IPS DF 4.7 (cell line): ENCODE measurements around the gene ENTR1.

Experiments used
- DNase-seq: peaks from one replicate; pipeline ENCODE4 v3.0.0-alpha.2; 2013; ENCODE audit warnings: low spot score; ENCODE audit errors: extremely low read depth

The ENTR1 gene

GRCh38 chr9:136397643-136398042, 12.8 kb downstream of the ENTR1 start:
- no peak for DNase-seq

- no peak for DNase-seq
Measured at GRCh38 chr9:136396219-136396515, 14.2 kb downstream of the ENTR1 start.

GRCh38 chr9:136395345-136396218, 14.8 kb downstream of the ENTR1 start:
- no peak for DNase-seq

- no peak for DNase-seq
Measured at GRCh38 chr9:136395020-136395340, 15.4 kb downstream of the ENTR1 start.

DNA sequence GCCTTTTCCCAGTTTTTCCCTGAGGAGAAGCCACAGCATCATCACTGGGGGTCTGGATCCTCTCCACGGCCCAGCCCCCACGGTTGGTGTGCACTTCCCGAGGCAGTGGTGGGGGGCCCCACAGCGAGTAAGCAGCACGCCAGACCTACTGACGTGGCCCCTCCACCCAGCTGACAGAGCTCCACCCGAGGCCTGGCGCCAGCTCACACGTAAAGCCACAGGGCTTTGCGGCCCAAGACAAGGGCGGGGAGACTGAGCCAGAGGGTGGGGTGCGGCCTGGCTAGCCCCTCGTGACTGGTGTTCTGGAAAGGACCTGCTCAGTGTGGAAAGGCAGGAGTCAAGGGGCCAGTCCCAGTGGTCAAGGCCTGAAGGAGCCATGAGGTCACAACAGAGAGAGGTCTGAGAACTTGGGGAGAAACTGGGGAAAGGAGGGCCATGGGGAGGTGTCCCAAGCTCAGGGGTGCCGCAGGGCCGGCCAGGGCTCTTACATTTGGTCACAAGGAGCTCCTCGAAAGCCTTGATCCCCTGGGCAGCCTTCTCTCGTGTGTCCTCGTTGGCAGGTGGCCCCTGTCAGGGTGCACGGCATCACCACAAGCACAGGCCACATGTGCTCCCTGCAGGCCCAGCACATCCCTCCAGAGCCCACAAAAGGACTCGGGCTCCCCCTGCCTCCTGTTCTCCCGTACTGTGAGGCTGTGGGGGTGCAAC, 15.9 kb downstream of the ENTR1 start:
- no peak for DNase-seq

GRCh38 chr9:136393531-136393930, 16.9 kb downstream of the ENTR1 start:
- no peak for DNase-seq

DNA sequence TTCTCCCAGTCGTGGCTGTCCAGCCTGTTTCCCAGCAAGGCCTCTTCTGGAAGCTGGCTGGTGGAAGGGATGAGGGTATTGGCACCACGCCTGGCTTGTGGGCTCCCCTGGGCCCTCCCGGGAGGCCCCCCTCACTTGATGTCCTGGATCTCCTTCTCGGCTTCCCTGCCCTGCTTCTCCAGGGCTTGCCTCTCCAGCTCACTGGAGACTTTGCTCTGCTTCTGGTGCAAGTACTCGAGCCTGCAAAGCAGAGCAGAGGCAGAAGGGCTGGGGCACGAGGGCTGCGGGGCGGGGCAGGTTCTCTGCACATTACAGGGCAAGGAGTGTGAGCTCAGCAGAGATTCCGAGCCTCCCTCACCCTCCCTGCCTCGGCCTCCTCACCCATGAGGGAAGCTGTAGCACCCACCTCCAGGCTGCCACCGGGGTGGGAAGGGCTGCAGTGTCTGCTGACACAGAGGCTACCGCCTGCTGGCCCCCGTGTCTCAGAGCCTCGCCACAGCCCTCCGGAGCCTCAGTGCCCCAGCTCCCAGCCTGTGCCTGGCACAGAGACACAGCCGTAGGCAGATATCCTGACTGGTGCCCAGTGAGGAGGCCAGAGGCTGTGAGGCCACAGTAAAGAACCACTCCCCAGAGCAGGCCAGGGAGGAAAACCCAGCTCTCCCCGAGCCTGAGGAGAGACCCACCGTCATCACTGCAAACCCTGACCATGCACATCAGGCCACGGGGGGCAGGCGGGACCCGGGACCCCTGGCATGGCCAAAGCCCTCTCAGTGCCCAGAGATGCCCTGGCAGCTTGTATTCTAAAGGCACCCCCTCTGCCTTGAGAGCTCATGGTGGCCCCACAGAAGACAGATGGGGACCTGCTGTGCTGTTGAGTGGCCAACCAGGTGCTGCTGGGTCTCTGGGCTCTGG, 17.6 kb downstream of the ENTR1 start:
- no peak for DNase-seq

DNA sequence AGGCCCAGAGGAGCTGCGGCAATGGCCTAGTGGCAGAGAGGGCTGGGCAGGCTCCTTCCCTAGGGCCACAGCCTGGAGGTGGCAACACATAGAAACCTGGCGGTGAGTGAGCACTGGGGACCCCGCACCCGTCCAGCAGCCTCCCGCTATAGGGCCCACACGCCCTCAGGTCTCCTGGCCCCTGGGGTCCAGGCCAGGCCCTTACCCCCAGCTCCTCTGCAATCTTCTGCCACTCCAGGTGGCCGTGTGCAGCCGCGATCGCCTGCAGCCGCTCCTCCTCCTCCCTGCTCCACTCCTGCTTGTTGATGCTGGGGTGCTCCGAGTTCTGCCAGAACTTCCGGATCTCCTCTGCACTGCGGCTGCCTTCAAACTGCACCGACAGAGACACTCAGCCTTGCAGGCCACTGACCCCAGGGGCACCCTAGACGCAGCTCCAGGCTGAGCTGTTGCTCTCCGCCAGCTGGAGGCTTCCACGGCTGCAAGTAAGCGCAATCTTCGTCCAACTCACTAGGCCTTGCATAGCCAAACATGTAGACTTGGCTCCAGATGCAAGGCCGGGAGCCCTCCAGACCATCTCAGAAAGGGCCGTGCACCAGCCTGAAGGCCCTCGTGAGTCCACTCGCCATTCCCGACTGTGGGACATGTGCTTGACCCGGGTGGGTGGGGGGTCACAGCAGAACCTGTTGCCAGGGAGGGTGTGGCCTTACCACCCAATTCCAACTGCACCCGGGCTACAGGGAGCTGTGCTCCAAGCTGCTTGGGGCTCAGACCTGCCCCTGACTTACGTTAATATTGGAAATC, 18.5 kb downstream of the ENTR1 start:
- DNase-seq = no peak

DNA sequence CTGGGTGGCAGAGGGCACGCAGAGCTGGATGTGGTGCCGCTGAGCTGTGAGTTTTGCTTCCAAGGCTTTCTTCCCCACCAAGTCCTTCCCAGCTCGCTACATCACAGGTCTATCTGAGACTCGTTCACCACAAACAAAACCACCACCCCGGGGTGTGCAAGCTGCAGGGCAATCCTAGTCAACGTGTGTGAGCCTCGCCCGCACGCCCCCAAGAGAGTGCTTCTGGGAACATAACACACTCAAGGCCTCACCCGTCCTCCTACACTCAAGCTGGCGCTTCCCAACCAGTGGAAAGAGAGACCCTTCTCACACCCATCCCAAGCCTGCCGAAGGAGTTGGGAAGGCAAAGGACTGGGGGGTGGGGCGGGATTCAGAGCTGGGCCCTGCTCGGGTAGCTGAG, 21.0 kb downstream of the ENTR1 start:
- no peak for DNase-seq

DNA sequence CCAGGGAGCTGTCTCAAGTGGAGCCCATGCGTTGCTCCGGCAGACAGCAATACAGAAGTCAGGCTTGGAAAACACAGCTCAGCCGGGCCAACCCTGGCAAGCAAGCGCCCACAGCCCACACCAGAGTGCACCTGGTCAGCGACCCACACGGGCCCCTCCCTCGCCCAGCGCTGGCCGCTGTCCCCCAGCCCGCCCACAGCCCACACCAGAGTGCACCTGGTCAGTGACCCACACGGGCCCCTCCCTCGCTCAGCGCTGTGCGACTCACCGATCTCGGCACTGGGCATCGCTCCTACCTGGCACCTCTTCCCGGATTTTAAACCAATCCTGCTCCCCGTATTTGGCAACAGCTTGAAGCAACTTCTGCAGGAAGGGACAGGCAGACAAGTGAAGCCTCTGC, 23.2 kb downstream of the ENTR1 start:
- no peak for DNase-seq

DNA sequence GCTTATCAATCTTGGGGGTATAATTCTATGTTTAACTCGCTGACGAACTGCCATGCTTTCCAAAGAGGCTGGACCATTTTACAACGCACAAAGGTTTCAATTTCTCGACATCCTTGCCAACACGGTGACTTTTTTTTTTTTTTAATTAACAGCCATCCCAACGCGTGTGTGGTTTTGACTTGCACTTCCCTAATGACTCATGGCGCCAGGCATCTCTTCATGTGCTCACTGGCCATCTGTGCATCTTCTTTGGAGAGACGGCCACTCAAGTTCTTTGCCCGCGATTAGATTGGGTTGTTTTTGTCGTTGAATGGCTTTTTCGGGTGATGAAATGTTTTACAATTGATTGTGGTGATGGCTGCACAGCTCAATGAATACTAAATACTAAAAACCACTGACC, 24.4 kb downstream of the ENTR1 start:
- DNase-seq = no peak

DNA sequence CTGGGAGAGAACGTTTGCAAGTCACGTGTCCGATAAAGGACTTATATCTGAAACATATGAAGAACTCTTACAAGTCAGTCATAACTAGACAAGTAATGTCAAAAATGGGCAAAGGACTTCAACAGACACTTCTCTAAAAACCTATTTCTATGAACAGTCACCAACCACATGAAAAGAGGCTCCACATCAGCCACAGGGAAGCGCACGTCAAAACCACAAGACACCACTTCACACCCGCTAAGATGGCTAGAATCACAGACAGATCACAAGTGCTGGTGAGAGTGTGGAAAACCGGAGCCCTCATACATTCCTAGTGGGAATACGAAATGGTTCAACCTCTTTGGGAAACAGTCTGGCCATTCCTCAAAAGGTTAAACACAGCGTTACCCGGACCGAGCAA, 25.4 kb downstream of the ENTR1 start:
- DNase-seq = no peak

DNA sequence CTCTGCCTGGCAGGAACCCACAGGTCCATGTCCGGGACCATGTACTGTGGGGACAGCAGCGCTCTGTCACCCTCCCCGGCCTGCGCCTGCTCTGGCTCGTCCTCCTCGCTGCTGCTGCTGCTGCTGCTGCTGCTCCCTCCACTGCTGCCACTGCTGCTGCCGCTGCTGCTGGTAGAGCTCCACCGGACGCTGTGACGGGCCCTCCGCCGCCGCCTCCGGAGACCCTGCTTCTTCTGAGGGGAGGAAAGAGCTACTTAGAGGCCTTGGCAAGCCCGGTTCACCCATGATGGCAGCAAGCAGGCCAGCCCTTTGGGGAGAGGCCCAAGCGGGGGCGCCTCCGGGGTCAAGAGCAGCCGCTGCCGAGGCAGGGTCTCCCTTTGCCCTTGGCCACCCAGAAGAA, 27.0 kb downstream of the ENTR1 start:
- no peak for DNase-seq

GRCh38 chr9:136381966-136382513, 28.4 kb downstream of the ENTR1 start:
- DNase-seq = no peak

DNA sequence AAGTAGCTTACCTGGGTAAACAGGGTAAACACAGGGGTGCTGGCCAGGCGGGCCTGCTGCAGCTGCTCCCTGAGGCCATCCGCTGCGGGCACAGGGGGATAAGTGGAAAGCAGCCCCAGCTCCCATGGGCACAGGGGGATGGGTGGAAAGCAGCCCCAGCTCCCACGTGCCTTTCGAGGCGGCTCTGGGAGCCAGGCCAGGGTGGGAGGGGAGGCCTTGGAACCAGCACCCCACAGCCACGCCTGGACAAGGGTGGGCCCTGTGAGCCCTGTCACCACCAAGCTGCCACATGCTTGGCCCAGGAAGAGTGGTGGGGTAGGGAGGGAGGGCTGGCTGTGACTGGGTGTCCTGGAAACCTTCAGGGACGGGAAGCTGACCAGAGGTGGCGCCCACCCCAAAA, 29.1 kb downstream of the ENTR1 start:
- no peak for DNase-seq

- no peak for DNase-seq
Measured at GRCh38 chr9:136380381-136380780, 30.0 kb downstream of the ENTR1 start.

- DNase-seq = no peak
Measured at GRCh38 chr9:136379891-136380290, 30.5 kb downstream of the ENTR1 start.

GRCh38 chr9:136379401-136379800, 31.0 kb downstream of the ENTR1 start:
- DNase-seq = no peak

- DNase-seq = no peak
Measured at GRCh38 chr9:136379003-136379287, 31.5 kb downstream of the ENTR1 start.

GRCh38 chr9:136378170-136379002, 32.0 kb downstream of the ENTR1 start:
- DNase-seq = no peak
